ENCODE results near the gene FOXK2.

FOXK2 gene

GRCh38 chr17:82592767-82593589, 73.4 kb downstream of the FOXK2 start:
- DNase-seq = peak; percentile 92

- no peak for DNase-seq
Measured at GRCh38 chr17:82593590-82594087, 74.1 kb downstream of the FOXK2 start.

GRCh38 chr17:82594571-82594970, 75.0 kb downstream of the FOXK2 start:
- no peak for DNase-seq

DNA sequence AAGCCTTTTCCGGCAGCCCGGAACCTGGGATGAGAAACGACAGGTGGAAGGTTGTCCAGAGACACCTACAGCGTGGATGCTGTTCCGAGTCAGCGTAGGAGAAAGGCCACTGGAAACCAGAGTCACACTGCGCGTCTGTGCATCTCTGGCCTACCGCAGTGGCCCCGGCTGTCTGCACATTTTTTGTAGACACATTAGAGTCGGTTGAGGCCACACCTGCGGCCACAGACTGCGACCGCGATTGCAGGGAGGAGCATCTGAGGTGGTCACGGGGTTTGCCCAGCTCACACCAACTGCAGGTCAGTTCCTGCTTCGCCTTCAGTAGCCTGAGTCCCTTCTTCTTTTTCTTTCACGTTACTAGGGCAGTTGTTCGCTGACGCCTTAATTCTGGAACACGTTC, 76.4 kb downstream of the FOXK2 start:
- no peak for DNase-seq

- DNase-seq = no peak
Measured at GRCh38 chr17:82596296-82596695, 76.8 kb downstream of the FOXK2 start.

- DNase-seq = no peak
Measured at GRCh38 chr17:82596837-82597672, 77.5 kb downstream of the FOXK2 start.

- DNase-seq = no peak
Measured at GRCh38 chr17:82598256-82599119, 79.0 kb downstream of the FOXK2 start.

DNA sequence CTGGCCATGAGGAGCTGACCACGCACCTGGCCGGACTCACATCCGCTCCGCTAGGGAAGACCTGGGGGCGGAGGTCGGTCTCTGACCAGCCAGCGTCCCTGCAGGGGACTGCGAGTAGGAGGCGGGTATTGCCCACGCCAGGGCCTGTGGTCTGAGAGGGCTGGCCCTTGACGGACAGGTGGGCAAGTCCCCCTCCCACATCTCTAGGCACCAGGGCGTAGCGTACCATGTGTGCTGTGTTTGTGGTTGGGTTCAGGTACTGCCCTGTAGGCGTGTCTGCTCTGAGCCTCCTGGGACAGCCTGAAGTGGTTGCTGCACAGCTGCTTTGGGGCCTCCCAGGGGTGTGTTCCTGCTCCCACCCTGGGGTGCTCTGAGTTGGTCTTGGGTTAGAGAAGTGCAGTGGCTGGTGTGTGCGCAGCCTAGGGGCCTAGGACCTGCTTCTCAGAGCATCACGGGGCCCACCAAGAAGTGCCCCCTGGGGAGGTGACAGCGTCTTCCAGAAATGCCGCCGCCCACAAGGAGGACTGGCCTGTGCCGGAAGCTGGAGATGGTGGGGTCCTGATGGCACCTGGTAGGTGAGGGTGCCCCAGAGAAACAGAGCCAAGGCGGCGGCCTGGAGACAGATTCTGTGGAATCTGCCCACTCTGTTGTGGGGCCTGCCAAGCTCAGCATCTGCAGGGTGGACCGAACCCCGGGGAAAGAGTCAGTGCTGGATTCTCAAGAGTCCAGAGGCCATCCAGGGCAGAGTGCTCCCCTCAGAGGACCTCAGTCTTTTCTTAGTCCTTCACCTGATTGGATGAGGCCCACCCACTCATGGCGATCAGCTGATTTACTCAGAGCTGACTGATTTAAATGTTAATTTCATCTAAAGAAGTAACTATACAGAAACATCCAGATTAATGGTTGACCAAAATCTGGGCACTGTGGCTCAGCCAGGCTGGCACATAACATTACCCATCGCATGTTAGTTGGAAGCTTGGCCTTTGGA, 80.4 kb downstream of the FOXK2 start:
- DNase-seq = no peak

GRCh38 chr17:82600731-82601446, 81.4 kb downstream of the FOXK2 start:
- DNase-seq = no peak

- DNase-seq = no peak
Measured at GRCh38 chr17:82601447-82602000, 82.0 kb downstream of the FOXK2 start.

- DNase-seq = no peak
Measured at GRCh38 chr17:82602487-82602886, 83.0 kb downstream of the FOXK2 start.

GRCh38 chr17:82602986-82603710, 83.6 kb downstream of the FOXK2 start:
- no peak for DNase-seq

DNA sequence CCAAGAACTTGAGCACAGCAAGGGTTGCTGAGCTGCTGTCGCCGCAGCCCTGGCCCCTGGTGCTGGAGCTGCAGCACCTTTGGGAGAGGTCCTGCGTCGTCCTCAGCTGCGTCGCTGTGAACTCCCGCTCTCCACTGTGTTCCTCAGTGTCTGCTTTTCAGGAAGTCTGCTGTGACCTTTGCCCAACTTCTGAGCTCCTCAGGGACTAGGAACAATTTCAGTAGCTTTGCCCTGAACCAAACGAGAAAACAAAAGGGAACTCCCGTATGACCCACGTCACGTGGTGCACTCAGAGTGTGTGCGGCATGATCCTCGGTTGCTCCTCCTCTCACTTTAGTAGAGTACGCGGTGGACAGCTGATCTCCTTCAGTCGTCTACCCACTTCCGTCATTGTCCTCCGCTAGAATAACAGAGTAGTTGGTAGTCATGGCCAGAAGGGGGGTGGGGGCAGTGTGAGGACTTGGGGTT, 84.5 kb downstream of the FOXK2 start:
- no peak for DNase-seq

DNA sequence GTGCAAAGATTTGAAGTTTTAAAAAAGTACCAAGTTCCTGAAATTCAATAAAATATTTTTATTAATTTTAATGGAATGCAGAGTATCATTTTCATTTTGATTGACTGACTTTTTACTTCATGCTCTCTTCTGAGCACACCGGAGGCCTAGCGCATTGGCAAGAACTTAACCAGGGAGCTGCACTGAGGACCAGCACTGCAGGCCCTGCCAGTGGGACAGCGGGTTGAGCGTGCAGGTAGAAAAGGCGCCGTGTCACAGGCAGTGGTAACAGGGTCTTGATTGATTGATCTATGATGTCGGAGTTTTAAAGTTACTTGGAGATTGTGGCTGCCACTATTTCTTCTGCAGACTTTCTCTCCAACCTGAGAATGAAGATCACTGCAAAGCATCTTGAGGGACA, 85.0 kb downstream of the FOXK2 start:
- DNase-seq = no peak

DNA sequence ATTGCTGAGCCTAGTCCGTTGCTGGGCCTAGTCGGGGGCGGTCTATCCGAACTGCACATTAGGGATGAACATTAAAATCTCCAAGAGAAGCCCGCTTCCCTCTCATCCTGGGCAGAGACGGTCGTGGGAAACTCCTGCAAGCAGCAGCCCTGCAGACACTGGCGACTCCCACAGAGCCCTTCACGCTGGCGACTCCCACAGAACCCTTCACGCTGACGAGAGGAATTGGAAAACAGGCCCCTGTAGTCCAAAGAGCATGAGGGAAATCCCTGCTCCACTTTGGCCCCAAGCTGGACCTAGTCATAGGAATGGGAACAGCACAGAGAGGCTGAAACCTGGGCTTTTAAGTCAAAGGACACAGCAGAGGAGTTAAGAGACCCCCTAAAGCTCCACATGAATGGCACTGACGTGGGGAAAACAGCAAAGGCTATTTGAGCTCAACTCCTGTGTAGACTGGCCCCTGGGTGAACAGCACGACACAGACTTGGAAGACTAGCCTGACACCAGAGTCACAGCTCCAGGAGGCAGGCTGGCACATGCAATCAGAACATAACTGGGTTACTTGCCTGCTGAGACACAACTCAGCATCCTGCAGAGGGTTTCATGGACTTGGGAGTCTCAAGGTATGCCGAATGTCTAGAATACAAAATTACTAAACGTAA, 86.5 kb downstream of the FOXK2 start:
- no peak for DNase-seq

GRCh38 chr17:82608816-82609215, 89.3 kb downstream of the FOXK2 start:
- no peak for DNase-seq

DNA sequence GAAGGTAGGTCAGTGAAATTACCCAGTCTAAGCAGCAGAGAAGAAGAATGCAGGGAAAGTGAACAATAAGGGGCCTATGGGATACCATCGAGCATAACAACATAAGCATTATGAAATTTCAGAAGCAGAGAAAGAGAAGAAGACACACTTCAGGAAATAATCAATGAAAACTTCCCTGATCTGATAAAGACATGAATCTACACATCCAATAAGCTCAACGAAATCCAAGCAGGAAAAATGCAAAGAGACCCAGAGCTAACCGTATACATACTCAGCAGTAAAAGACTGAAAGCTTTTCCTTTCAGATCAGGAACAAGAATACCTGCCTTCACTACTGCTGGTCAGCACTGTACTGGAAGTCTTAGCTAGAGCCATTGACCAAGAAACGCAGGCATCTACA, 90.1 kb downstream of the FOXK2 start:
- DNase-seq = no peak

DNA sequence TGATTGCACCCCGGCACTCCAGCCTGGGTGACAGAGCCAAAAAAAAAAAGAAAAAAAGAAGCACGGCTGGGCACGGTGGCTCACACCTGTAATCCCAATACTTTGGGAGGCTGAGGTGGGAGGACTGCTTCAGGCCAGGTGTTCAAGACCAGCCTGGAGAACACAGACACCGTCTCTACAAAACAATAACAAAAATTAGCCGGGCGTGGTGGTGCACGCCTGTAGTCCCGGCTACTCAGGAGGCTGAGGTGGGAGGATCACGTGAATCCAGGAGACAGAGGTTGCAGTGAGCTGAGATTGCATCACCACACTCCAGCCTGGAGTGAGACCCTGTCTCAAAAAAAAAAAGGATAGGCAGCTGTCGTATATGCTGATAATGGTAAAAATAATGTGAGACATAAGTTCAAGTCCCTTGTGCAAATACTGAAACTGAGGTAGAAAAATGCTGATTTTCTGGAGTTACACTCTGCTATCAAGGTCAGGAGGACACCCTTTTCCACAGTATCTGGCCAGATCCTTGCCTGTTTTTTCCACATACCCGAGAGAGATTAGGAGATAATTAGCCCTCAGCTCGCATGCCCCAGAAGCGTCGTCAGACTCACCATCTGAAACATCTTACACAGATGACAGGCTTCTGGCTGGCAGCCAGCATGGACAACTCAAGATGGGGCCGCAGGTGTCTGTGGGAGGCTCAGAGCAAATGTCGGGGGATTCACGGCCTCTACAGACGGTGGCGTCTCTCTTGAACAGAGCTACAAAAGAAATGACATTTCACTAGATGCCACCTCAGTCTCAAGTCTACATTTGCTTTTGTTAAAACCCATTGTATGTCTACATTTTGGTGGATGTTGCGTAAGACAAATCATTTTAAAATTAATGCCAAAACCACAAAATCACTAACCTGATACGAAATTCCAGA, 91.9 kb downstream of the FOXK2 start:
- no peak for DNase-seq
